Calu3 (cell line): ENCODE data around the gene MGAT2. TPM values are rescaled to one million over a fixed set of nuclear protein-coding genes. Genes with fewer than 3 reads are reported as not detected.
"Not testable (repeated sequence)": the region's sequence is repeated elsewhere in the genome, so short reads cannot be mapped to it uniquely, and the experiment has no call there.

Experiments used
- BruUV-seq: library from RNA; stranded (reverse); fragments of 400-500 nt; replicated peaks from 2 replicates; lab custom pipeline; 2021; lab: Mats Ljungman, UMichigan
- CTCF ChIA-PET: fragments of 300-600 bp; sonication (Branson Sonifier 250); formaldehyde crosslinking; loops from one replicate; lab custom pipeline; 2022; ENCODE audit warnings: antibody characterized with exemption; lab: Charles Lee
- DNase-seq: peaks from one replicate; pipeline ENCODE4 v3.0.0; 2022
- H3K27ac Mint-ChIP-seq: one replicate; pipeline ENCODE4 v1.8.0; 2022; ENCODE audit warnings: mixed read lengths; ENCODE audit not compliant: unreplicated experiment
- H3K27me3 Mint-ChIP-seq: one replicate; pipeline ENCODE4 v1.8.0; 2022; ENCODE audit warnings: mixed read lengths; ENCODE audit not compliant: unreplicated experiment
- H3K36me3 Mint-ChIP-seq: one replicate; pipeline ENCODE4 v1.8.0; 2022; ENCODE audit warnings: mild to moderate bottlenecking, moderate library complexity, mixed read lengths; ENCODE audit not compliant: insufficient read depth, unreplicated experiment
- H3K4me1 Mint-ChIP-seq: one replicate; pipeline ENCODE4 v1.8.0; 2022; ENCODE audit warnings: mild to moderate bottlenecking, low read depth, mixed read lengths; ENCODE audit not compliant: unreplicated experiment
- H3K4me3 Mint-ChIP-seq: one replicate; pipeline ENCODE4 v1.8.0; 2022; ENCODE audit warnings: mild to moderate bottlenecking, low read depth, moderate library complexity, mixed read lengths; ENCODE audit not compliant: unreplicated experiment
- H3K9me3 Mint-ChIP-seq: one replicate; pipeline ENCODE4 v1.8.0; 2022; ENCODE audit warnings: low read depth, mixed read lengths; ENCODE audit not compliant: unreplicated experiment
- intact Hi-C: fragments of 100-400 bp; cut with micrococcal nuclease; formaldehyde crosslinking; loops from one replicate; pipeline ENCODE4 v1.10.0; 2022; ENCODE audit not compliant: unreplicated experiment
- total RNA-seq: library from RNA; stranded (reverse); gene quantifications from 2 replicates; pipeline ENCODE4 v1.2.3, GENCODE V29; 2022
- TF ChIP-seq, protein P1 (sequence below): fragments of 200-600 bp; IDR thresholded peaks from one replicate; pipeline ENCODE4 v1.8.0; 2022; ENCODE audit warnings: antibody characterized with exemption; ENCODE audit not compliant: unreplicated experiment

Gene MGAT2
- total RNA-seq, 1 experiment from 2014 or later: 39.3 TPM

DNA sequence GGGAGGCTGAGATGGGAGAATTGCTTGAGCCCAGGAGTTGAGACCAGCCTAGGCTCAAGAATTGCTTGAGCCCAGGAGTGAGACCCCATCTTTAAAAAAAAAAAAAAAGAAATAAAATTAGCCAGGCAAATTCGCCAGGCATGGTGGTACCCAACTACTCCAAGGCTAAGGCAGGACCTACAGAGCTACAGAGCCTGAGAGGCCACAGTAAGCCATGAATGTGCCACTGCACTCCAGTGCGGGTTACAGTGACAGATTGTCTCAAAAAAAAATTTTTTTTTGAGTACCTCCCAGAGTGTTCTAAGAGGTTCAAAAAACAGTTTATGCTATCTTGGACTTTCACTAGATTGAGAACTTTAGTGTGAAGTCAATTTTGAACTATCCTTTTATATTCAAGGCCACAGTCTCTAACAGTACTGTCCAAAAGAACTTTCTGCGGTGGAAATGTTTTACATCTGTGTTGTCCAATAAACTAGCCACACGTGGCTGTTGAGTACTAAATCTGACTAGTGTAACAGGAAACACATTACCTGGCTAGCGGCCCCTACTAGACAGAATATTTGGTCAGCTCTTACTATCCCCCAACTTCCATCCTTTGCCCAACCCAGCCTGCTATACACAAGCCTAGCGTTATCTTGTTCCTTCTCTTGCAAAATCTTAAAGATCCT, 2.6 kb upstream of the MGAT2 start:
- CTCF ChIA-PET: no interaction called here
- TF ChIP-seq, protein P1, sequence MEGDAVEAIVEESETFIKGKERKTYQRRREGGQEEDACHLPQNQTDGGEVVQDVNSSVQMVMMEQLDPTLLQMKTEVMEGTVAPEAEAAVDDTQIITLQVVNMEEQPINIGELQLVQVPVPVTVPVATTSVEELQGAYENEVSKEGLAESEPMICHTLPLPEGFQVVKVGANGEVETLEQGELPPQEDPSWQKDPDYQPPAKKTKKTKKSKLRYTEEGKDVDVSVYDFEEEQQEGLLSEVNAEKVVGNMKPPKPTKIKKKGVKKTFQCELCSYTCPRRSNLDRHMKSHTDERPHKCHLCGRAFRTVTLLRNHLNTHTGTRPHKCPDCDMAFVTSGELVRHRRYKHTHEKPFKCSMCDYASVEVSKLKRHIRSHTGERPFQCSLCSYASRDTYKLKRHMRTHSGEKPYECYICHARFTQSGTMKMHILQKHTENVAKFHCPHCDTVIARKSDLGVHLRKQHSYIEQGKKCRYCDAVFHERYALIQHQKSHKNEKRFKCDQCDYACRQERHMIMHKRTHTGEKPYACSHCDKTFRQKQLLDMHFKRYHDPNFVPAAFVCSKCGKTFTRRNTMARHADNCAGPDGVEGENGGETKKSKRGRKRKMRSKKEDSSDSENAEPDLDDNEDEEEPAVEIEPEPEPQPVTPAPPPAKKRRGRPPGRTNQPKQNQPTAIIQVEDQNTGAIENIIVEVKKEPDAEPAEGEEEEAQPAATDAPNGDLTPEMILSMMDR: no peak
- peaks cover 57% of the 10 kb centered on the region for H3K36me3 Mint-ChIP-seq
- no peaks in the 10 kb centered on the region for H3K27me3 Mint-ChIP-seq
- peak overlapping the region; percentile 99 for H3K27ac Mint-ChIP-seq
- H3K4me1 Mint-ChIP-seq: peaks cover 17% of the 10 kb centered on the region
- peak overlapping the region; percentile 95 for H3K4me3 Mint-ChIP-seq
- intact Hi-C loops: no loop called here
- DNase-seq: no peak
- H3K9me3 Mint-ChIP-seq: no peaks in the 10 kb centered on the region
- BruUV-seq: no TSS peak

DNA sequence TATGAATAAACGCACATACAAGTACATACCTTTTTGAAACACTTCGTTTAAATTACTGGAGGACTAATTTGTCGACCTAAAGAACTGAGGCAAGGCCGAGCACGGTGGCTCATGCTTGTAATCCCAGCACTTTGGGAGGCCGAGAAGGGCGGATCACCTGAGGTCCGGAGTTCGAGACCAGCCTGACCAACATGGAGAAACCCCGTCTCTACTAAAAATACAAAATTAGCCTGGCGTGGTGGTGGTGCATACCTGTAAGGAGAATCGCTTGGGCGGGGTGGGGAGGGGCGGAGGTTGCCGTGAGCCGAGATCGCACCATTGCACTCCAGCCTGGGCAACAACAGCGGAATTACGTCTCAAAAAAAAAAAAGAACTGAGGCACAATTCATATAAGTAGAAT, 1.3 kb upstream of the MGAT2 start:
- H3K9me3 Mint-ChIP-seq, H3K27me3 Mint-ChIP-seq, DNase-seq, BruUV-seq, intact Hi-C loops: not testable (repeated sequence)
- Mint-ChIP-seq H3K27ac (peak overlapping the region; percentile 99), H3K4me3 (peak overlapping the region; percentile 95), H3K36me3 (peaks cover 66% of the 10 kb centered on the region), H3K4me1 (peaks cover 17% of the 10 kb centered on the region)
- CTCF ChIA-PET: interaction anchor here (0.9 kb wide), 1 partner anchor 16 kb away, joined by 3 read pairs; no protein-coding TSS in a partner anchor

DNA sequence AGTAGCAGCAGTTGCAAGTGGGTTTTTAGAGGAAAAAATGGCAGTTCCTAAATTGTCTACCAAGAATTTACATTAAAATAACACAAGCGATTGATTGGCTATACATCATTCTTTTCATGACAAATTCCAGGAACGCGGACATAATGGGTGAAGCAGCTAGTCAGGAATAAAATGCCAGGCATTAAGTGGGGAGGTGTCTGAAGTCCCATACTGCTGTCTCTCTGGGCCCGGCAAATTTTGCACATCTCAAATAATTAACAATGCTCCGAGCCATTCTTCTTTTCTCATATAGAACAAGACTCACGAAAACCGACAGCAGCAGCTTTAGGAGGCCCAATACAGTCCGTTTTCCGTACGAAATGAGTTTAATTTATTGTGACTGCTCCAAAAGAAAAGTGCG, 869 bp upstream of the MGAT2 start:
- peaks cover 17% of the 10 kb centered on the region for H3K4me1 Mint-ChIP-seq
- CTCF ChIA-PET: interaction anchor here (0.6 to 2.5 kb wide), 4 partner anchors 15 to 425 kb away, joined by 3 to 12 read pairs (median 4); no protein-coding TSS in a partner anchor
- peaks cover 67% of the 10 kb centered on the region for H3K36me3 Mint-ChIP-seq
- H3K4me3 Mint-ChIP-seq: peak overlapping the region; percentile 95
- TF ChIP-seq, protein P1: no peak
- DNase-seq: no peak
- H3K9me3 Mint-ChIP-seq: no peaks in the 10 kb centered on the region
- TSS peak; percentile 79 for BruUV-seq
- peak overlapping the region; percentile 99 for H3K27ac Mint-ChIP-seq
- intact Hi-C loops: no loop called here
- no peaks in the 10 kb centered on the region for H3K27me3 Mint-ChIP-seq

DNA sequence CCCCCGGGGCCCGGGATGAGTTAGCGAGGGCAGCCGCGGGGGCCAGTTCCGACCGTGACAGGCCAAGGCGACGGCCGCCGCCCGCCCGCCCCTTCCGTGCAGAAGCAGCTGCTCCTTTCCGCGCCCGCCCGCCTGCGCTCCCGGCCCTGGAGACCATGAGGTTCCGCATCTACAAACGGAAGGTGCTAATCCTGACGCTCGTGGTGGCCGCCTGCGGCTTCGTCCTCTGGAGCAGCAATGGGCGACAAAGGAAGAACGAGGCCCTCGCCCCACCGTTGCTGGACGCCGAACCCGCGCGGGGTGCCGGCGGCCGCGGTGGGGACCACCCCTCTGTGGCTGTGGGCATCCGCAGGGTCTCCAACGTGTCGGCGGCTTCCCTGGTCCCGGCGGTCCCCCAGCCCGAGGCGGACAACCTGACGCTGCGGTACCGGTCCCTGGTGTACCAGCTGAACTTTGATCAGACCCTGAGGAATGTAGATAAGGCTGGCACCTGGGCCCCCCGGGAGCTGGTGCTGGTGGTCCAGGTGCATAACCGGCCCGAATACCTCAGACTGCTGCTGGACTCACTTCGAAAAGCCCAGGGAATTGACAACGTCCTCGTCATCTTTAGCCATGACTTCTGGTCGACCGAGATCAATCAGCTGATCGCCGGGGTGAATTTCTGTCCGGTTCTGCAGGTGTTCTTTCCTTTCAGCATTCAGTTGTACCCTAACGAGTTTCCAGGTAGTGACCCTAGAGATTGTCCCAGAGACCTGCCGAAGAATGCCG, 699 bp downstream of the MGAT2 start:
- Mint-ChIP-seq H3K27me3 (no peaks in the 10 kb centered on the region), H3K4me1 (peaks cover 17% of the 10 kb centered on the region), H3K9me3 (no peaks in the 10 kb centered on the region), H3K36me3 (peaks cover 66% of the 10 kb centered on the region), H3K4me3 (peak overlapping the region; percentile 95), H3K27ac (peak overlapping the region; percentile 99)
- DNase-seq: peak; percentile 64
- intact Hi-C loops: no loop called here
- no TSS peak for BruUV-seq
- CTCF ChIA-PET: interaction anchor here (2.5 kb wide), 1 partner anchor 13 kb away, joined by 12 read pairs; no protein-coding TSS in a partner anchor
- TF ChIP-seq, protein P1: no peak
